Raji (cell line): ENCODE data around the gene GLRX.

Source experiments
- POLR2A ChIP-seq: IDR thresholded peaks from 2 replicates; pipeline ENCODE4 v1.6.1; 2011; ENCODE audit warnings: low read depth, low read length, control low read depth; ENCODE audit not compliant: insufficient read depth

Gene GLRX

DNA sequence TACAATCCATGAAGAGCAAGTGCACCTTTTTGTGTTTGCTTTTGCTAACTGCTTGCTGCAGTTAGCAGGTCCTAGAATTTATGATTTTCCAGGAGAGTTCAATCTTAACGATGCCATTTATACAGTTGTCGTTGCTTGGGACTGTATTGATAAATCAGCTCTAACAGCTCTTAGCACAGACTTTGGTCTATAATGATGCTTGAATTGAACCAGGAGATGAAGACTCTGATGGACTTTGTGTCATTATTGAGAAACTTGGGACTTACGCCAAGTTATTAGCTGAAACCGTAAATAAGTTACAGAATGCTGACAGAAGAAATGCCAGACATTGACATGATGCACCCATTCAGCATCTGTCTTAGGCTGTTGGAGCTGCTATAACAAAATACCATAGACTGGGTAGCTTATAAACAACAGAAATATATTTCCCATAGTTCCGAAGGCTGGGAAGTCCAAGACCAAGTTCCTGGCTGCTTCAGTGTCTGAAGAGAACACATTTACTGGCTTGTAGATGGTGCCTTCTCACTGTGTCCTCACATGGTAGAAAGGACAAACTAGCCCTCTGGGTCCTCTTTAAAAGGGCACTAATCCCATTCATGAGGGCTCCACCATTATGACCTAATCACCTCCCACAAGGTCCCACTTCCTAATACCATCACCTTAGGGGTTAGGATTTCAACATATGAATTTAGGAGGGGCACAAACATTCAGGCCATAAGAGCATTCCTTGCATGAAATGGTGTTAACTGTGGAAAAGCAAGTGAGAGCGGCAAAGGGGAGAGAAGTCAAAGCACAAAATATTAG, 17.6 kb downstream of the GLRX start:
- TF ChIP-seq POLR2A, result no peak

DNA sequence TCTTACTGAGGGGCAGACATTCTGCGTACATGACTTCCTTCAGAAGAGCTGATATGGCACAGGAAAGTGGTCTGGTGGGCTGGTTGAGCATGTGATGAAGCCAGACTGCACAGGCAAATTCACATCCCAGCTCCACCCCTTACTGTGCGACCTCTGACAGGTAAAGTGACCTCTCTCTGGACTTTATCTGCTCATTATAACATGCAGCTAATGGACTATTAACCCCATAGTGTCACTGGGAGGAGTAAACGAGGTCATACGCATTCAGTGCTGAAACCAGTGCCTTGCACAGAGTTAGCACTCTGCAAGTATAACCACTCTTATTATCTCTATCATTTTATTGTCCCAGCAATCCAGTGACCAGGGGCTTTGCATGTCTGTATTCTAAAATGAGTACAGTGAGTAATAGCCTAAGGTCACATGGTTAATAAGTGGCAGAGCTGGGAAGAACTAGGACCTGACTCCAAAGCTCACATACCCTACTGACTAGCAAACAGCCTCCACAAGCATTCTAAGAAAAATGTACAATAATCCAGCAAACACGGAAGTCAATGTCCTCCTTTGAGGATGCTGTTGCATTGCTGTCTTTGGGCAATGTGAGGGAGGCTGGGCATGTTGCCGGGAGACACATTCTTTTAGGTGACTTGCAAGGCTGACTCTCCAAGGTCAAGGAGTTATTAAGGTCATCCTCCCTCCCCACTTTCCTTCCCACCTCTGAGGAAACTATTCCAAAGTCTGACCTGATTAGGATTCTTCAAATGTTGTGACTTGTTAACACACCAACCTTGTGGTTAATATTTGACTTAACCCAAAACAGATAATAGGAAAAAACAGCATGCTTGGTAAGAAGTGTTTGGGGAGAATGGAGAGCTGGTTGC, 19.0 kb downstream of the GLRX start:
- TF ChIP-seq POLR2A, result no peak

DNA sequence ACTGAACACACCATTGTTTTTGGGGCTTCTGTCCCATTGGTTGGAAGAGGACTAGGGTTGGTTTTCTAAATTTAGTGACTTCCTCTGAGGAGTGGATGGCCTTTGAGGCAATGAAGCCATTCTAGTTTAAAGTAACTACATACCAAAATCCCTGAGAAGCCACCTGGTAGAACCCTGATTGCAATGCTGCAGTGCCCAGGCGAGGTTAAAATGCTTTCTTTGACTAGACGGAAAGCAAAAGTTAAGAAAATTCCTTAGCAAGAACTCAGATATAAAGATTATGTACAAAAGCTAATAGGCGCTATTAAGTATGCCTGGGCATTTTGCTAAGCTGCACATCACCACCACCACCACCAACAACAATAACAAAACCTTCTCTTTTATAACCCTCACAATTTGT, 20.6 kb downstream of the GLRX start:
- no peak for TF ChIP-seq POLR2A

DNA sequence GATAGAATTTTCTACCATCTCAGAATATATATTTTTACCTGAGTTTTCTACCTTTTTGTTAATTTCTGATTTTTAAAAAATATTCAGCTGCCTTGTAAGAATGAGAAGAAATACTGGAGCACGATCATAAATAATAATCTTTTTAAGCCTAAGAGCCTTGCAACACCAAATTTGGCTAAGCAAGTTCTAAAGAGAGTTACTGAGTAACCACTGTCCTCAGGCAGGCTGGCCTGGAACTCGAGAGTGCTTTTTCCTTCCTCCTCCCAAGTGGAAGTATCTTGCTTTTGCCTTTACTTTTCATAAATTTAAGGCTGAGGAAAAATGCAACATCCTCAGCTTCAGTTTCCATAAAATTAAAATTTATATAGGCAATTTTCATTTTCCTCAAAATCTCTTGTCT, 21.0 kb downstream of the GLRX start:
- no peak for TF ChIP-seq POLR2A

DNA sequence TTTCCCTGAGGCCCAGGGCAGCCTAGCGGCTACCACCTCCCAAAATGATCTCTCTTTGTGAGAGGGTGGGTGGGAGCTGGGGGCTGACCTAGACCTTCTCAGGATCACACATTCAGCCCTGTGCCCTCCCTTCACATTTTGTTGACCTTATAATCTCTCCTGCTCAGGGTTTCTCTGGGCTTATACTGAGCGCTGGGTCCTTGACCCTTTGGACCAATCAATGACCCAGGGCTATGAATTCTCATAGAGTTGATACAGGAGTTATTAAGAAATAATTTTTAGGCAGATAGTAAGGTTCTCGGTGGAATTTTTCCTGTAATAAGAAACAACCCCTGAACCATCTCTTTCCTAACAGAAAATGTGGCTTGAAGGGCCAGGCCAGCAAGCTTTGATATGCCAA, 22.0 kb downstream of the GLRX start:
- TF ChIP-seq POLR2A, result no peak

DNA sequence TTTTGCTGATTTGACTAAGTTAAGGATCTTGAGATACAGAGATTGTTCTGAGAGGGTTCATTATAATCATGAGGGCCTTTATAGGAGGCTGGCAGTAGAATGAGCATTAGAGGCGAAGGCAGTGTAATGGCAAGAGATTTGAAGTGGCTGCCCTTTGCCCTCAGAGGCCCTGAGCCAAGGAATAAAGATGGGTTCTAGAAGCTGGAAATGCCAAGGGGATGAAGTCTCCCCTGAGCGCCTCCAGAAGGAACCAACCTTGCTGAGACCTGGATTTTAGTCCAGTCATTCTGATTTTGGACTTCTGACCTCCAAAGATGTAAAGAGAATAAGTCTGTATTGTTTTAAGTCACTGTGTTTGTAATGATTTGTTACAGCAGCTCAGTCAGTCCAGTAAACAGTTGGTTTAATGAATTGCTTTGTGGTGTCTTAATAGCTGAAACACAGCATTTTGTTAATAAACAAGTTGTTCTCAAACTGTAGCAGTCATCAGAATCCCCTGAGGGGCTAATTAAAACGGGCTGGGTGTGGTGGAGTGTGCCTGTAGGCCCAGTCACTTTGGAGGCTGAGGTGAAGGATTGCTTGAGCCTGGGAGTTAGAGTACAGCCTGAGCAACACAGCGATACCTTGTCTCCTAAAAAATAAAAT, 23.2 kb downstream of the GLRX start:
- TF ChIP-seq POLR2A, result no peak

DNA sequence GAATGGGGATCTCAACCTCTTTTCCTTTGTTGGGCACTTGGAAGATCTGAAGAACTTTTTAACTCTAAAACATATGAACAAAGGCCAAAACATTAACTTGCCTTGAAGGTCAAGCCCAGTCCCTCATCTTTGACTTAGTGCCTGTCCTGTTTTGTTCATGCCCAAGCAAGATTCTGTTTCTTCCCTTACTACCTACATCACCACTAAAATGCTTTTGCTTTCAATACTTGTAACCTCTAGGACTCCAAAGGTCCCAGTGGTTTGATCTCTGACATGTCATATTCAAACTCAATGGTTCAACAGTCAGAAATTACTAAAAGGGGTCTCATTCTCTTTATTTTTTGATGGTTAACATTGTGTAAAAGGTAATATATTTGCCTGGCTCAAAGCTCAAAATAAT, 24.0 kb downstream of the GLRX start:
- TF ChIP-seq POLR2A, result no peak

DNA sequence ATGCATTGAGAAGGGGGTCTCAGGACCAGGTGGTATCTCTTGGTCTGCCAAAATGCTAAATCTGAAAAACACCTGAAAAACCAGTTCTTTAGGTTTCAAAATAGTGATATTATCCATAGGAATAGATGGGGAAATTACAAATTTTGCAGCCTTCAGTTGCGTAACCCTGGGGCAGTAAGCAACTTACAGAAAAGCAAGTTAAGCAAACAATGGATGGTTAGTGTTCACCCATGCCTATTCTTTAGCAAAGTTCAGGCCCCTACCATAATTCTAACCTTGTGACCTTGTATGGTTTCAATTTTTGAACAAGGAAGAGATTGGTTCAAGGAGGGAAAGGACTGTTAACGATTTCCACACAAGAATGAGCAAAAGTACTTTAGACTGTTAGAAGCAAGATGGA, 24.5 kb downstream of the GLRX start:
- TF ChIP-seq POLR2A, result no peak

DNA sequence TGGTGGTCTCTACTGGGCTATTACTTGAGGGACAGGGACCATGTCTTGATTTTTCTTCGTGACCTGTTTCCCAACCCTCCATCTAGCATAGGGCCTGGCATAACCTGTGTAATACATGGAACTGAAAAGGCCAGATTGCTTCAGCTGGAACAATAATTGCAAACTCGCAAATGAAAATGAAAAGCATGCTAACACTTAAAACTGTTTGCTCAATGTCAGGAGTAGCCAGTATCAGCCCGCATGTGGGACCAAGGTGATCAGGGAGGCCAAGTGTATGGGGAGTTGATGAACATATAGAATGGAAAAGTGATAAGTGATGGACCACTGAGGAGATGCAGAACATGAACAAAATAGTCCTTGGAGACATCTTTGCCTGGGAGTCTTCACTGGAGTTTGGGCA, 25.2 kb downstream of the GLRX start:
- no peak for TF ChIP-seq POLR2A

DNA sequence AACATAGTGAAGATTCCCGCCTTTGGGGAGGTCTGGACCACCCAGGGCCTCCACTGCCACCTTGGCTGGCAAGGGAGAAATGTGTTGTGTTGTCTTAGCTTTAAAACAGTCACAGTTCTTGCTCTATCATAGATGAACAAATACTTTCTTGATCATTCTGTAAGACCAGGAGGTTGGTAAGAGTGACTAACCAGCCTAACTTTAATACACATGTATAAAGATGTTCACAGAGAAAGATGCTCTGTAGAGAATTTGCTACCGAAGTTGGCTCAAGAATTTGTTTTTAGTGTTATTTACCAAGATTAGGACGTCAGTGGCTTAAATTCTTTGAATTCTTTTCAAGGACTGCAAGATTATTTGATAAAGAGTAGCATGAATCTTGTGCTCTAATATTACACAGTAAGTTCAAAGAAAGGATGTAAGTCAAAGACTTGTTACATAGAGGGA, 28.4 kb downstream of the GLRX start:
- no peak for TF ChIP-seq POLR2A

DNA sequence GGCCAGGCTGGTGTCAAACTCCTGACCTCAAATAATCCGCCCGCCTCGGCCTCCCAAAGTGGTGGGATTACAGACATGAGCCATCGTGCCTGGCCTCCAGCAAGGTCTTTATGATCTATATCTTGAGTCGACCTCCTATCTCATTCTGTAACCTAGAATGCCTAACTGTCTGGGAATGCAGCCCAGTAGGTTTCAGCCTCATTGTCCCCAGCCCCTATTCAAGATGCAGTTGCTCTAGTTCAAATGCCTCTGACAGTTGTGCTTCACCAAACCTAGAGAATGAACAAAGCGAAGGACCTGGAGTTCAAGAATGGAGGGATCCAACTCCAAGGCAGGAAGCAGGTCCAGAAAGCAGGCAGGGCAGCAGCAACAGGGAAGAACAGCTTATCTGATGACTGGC, 30.8 kb downstream of the GLRX start:
- no peak for TF ChIP-seq POLR2A

DNA sequence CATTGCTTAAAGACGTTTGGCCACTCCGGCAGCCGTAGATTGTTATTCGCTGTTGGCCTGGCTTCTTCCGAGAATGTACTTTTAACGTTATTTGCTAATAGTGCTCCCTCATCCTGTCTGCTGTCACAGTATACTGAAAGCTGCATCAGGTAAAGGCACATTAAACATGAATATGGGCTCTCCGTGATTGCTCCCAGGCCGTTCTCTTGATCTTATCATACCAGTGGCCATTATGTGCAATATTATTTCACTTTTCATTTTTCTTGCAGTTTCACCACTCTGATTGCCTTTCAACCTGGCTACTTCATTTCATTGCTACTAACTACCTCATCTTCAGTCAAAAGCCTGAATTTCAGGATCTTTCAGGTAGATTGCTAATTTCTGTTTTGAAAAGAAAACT, 34.0 kb downstream of the GLRX start:
- no peak for TF ChIP-seq POLR2A

DNA sequence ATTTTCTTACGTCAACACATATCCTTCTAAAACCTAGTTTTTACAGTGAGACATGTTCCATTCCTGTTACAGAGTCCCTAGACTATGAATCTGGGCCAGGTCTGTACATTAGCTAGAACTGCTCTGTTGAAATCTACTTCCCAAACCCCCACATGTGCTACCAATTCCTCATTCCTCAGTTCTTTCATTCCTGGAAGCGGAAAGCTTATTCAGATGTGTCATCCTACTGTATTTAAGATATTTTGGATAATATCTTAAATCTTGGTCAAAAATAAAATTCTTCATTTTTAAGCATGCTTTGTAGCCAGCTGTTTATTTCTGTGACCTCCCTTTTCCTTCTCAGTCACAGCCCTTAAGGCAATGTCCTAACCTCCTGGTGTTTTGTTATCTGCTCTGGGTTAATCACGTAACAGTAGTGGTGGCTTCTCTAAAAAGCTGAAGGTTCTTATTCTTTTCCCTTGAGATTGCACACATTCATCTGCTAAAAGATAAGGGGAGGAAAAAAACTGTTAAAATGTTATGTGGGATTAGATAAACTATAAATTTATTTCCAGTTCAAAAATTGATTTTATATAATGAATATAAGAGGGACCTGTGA, 35.6 kb downstream of the GLRX start:
- TF ChIP-seq POLR2A, result no peak

DNA sequence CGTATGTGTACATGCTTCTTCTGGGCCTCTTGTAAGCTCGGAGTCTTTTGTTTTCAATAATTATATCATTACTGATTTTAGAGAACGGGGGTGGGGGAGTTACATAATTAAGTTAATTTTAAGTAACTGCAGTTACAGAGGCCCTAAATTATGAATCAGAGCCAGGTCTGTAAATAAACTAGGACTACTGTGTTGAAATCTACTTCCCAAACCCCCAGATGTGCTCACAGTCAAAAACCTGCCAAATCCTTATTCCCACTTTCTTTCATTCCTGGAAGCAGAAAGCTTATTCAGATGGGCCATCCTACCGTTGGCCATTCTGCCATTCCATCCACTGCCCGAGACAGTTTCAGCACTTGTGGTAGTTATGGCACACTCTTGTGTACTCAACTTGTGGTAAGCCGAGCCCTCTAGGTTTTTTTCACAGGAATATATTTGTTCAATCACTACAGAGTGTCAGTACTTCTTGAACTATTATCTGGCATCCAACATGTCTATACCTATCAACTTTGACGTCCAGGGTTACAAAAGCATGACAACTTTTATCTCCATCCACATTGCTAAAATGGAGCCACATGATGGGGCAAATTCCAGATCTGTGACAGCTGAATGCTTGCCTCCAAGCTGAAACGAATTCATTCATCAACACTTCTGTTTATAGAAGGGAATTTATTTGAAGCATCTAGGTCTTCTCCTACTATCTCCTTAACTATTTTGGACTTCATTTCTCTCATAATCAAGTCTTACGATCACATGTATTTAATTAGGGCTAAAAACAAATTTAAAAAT, 37.8 kb downstream of the GLRX start:
- TF ChIP-seq POLR2A, result no peak
